GM23338 (cell line): Measurements from ENCODE around the gene TIMM50. TPM values are rescaled to one million over a fixed set of nuclear protein-coding genes. Genes with fewer than 3 reads are reported as not detected.

Experiments used
- ATAC-seq: fragments of 200-7000 bp; cut with Tn5 transposase; 3 replicates; pipeline ENCODE4 v1.9.1; 2020
- DNase-seq: peaks from one replicate; pipeline ENCODE4 v3.0.0-alpha.2; 2015; ENCODE audit warnings: low spot score
- H2AFZ ChIP-seq: fragments of 200-600 bp; sonication (generic); 2 replicates; pipeline ENCODE4 v1.8.0; 2016; ENCODE audit warnings: antibody characterized with exemption, mild to moderate bottlenecking, moderate library complexity
- H3F3A ChIP-seq: fragments of 200-600 bp; sonication (generic); replicated peaks from 2 replicates; pipeline ENCODE4 v1.8.0; 2017; ENCODE audit warnings: antibody characterized with exemption, mixed run types, low read depth
- H3K27ac ChIP-seq: fragments of 200-600 bp; sonication (generic); 2 replicates; pipeline ENCODE4 v1.6.1; 2016; ENCODE audit warnings: low read depth
- H3K27me3 ChIP-seq: fragments of 200-600 bp; sonication (generic); 2 replicates; pipeline ENCODE4 v1.8.0; 2016; ENCODE audit warnings: mild to moderate bottlenecking, mixed run types, moderate library complexity; ENCODE audit not compliant: insufficient read depth
- H3K36me3 ChIP-seq: fragments of 200-600 bp; sonication (generic); 2 replicates; pipeline ENCODE4 v1.8.0; 2016; ENCODE audit warnings: mild to moderate bottlenecking; ENCODE audit not compliant: insufficient read depth
- H3K4me1 ChIP-seq: fragments of 200-600 bp; sonication (generic); 2 replicates; pipeline ENCODE4 v1.8.0; 2016; ENCODE audit warnings: mild to moderate bottlenecking, moderate library complexity; ENCODE audit not compliant: insufficient read depth
- H3K4me2 ChIP-seq: fragments of 200-600 bp; sonication (generic); 2 replicates; pipeline ENCODE4 v1.7.1; 2017; ENCODE audit warnings: mixed run types
- H3K4me3 ChIP-seq: fragments of 200-600 bp; sonication (generic); 2 replicates; pipeline ENCODE4 v1.6.1; 2016; ENCODE audit warnings: mixed run types
- H3K79me2 ChIP-seq: fragments of 200-600 bp; sonication (generic); replicated peaks from 2 replicates; pipeline ENCODE4 v1.8.0; 2017; ENCODE audit warnings: mild to moderate bottlenecking; ENCODE audit not compliant: insufficient read depth
- H3K9me2 ChIP-seq: fragments of 200-600 bp; sonication (generic); 2 replicates; pipeline ENCODE4 v1.8.0; 2017; ENCODE audit not compliant: insufficient read depth
- H4K20me1 ChIP-seq: fragments of 200-600 bp; sonication (generic); replicated peaks from 2 replicates; pipeline ENCODE4 v1.8.0; 2017; ENCODE audit warnings: mild to moderate bottlenecking; ENCODE audit not compliant: insufficient read depth
- H3K27ac Mint-ChIP-seq: 2 replicates; pipeline ENCODE4 v1.8.0; 2020; ENCODE audit warnings: inconsistent platforms, mild to moderate bottlenecking, moderate library complexity, mixed read lengths
- H3K27me3 Mint-ChIP-seq: 3 replicates; pipeline ENCODE4 v1.8.0; 2022; ENCODE audit warnings: low read depth, mild to moderate bottlenecking, moderate library complexity, mixed read lengths, inconsistent platforms; ENCODE audit not compliant: insufficient read depth, poor library complexity
- H3K36me3 Mint-ChIP-seq: 3 replicates; pipeline ENCODE4 v1.8.0; 2021; ENCODE audit warnings: low read depth, mild to moderate bottlenecking, inconsistent platforms, moderate library complexity, mixed read lengths
- H3K4me1 Mint-ChIP-seq: 3 replicates; pipeline ENCODE4 v1.8.0; 2020; ENCODE audit warnings: mild to moderate bottlenecking, inconsistent platforms, mixed read lengths
- H3K4me3 Mint-ChIP-seq: 3 replicates; pipeline ENCODE4 v1.8.0; 2021; ENCODE audit warnings: moderate library complexity, mild to moderate bottlenecking, inconsistent platforms, mixed read lengths
- H3K9me3 Mint-ChIP-seq: 3 replicates; pipeline ENCODE4 v1.8.0; 2020; ENCODE audit warnings: moderate library complexity, mild to moderate bottlenecking, inconsistent platforms, mixed read lengths
- CREB1 ChIP-seq: fragments of 250-450 bp; sonication (Bioruptor Pico); IDR thresholded peaks from 2 replicates; pipeline ENCODE4 v1.5.0; 2020; ENCODE audit warnings: low read depth, mild to moderate bottlenecking, moderate library complexity
- JUNB ChIP-seq: IDR thresholded peaks from one replicate; pipeline ENCODE4 v1.6.1; 2016; ENCODE audit warnings: antibody characterized with exemption; ENCODE audit not compliant: unreplicated experiment
- POLR2AphosphoS5 ChIP-seq: IDR thresholded peaks from 2 replicates; pipeline ENCODE4 v1.6.1; 2016; ENCODE audit warnings: antibody characterized with exemption, low read depth
- STAT1 ChIP-seq: IDR thresholded peaks from one replicate; pipeline ENCODE4 v1.6.1; 2016; ENCODE audit warnings: antibody characterized with exemption; ENCODE audit not compliant: unreplicated experiment
- ZNF114 ChIP-seq: fragments of 250-450 bp; sonication (Bioruptor Pico); IDR thresholded peaks from 2 replicates; pipeline ENCODE4 v1.5.0; 2020; ENCODE audit warnings: mild to moderate bottlenecking, moderate library complexity
- polyA plus RNA-seq: library from polyadenylated mRNA; unstranded; fragments of >200 nt; fragmentation: Nextera tagmentation; extraction: Ambion mirVana; gene quantifications from 2 replicates; pipeline ENCODE4 v1.2.1, GENCODE V29; 2016
- total RNA-seq: library from RNA; depleted of rRNA; stranded (reverse); fragments of >200 nt; shearing (Covaris generic); gene quantifications from 2 replicates; pipeline ENCODE4 v1.2.3, GENCODE V29; 2014
- TF ChIP-seq, protein P1 (sequence below): IDR thresholded peaks from one replicate; pipeline ENCODE4 v1.6.1; 2018; ENCODE audit warnings: antibody characterized with exemption; ENCODE audit not compliant: unreplicated experiment
- TF ChIP-seq, protein P2 (sequence below): fragments of 250-450 bp; sonication (Bioruptor Pico); IDR thresholded peaks from 2 replicates; pipeline ENCODE4 v1.5.0; 2020; ENCODE audit warnings: mild to moderate bottlenecking, moderate library complexity
- TF ChIP-seq, protein P3 (sequence below): IDR thresholded peaks from 2 replicates; pipeline ENCODE4 v1.6.1; 2016; ENCODE audit warnings: antibody characterized with exemption

TIMM50 gene
- total and polyA plus RNA-seq, 2 experiments from 2014 or later = 119 to 139 TPM

DNA sequence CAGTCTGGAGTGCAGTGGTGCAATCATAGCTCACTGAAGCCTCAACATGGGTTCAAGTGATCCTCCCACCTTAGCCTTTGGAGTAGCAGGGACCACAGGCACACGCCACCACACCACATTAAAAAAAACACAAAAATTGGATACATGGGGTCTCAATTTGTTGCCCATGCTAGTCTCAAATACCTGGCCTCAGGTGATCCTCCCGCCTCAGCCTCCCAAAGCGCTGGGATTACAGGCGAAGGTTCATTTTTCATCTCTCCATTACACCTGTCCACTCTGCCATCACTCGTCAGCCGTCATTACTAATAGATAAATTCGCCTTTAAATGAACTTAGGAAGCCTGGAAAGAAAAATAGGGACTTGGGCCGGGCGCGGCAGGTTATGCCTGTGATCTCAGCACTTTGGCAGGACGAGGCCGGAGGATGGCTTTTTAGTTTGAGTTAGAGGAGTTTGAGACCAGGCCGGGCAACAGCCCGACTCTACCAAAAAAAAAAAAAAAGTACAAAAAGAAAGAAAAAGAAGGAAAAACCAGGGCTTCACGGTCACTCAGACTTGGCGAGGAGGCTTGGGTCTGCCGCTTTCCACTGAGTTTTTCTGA, 35.9 kb upstream of the TIMM50 start:
- Histone ChIP-seq H3K4me1 (peaks cover 4% of the 10 kb centered on the region; the same call in 1 of the 2 replicates), H3K79me2 (peaks cover 49% of the 10 kb centered on the region), H3K36me3 (no peaks in the 10 kb centered on the region; the same call in 1 of the 2 replicates), H3F3A (peaks cover 4% of the 10 kb centered on the region; the same call in 1 of the 2 replicates), H3K9me2 (no peaks in the 10 kb centered on the region), H4K20me1 (peaks cover 14% of the 10 kb centered on the region; the same call in 1 of the 2 replicates), H3K27me3 (no peaks in the 10 kb centered on the region), H3K4me2 (peak overlapping the region; percentile 79), H3K27ac (peak overlapping the region; percentile 94), H3K4me3 (peak overlapping the region; percentile 76), H2AFZ (no peak overlapping the region)
- H3K4me3 Mint-ChIP-seq = peak overlapping the region; percentile 94
- no peak for TF ChIP-seq POLR2AphosphoS5
- TF ChIP-seq CREB1 (CRISPR knock-in tag) = no peak
- no peak for TF ChIP-seq STAT1
- H3K9me3 Mint-ChIP-seq = peaks cover 4% of the 10 kb centered on the region; the same call in 1 of the 3 replicates
- H3K27me3 Mint-ChIP-seq = peaks cover 18% of the 10 kb centered on the region
- DNase-seq (peak; percentile 44), ATAC-seq (no peak)
- H3K27ac Mint-ChIP-seq = peak overlapping the region; percentile 96
- H3K4me1 Mint-ChIP-seq = peaks cover 15% of the 10 kb centered on the region
- peaks cover 27% of the 10 kb centered on the region for H3K36me3 Mint-ChIP-seq

DNA sequence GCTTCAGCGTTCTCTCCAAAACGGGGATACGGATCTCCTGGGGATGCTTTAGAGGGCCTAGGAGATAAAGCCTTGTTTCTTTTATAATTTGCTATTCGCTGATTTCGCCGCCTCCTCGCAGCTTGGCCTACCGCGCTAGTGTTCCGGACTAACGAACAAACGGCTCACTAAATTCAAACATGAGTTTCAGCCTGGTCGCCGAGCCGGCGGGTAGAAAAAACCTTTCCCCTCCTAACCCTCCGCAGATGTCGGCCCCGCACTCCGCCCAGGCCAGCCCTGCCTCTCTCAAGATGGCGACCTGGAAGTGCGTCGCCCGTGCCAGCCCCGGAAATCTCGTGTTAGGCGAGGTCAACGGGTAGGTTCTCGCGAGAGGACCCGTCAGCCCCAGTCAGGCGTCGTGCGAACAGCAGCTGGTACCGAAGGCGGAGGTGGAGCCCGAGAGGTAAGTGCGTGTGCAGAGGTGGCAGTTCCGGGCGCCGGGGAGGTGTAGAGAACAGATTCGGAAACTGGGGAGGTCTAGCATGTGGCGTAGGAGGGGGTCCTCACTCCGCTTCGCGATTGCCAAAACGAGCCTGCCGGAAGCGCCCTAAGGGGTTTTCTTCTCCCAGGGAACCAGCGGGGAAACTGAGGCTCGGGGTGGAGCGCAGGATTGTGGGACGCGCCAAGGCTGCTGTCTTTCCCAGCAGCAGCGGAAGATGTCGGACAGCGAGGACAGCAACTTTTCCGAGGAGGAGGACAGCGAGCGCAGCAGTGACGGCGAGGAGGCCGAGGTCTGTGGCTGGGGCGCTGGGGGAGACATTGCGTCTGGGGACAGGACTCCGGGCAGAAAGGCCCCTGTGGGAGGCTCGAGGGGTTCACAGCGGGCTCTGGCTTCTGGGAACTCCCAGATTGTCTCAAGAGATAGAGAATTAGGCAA, 35.2 kb upstream of the TIMM50 start, which contains the start of gene SUPT5H:
TSS of gene SUPT5H (plus strand) at position 387 of the 916 bp plus-strand sequence. CDS start at position 696, 309 bp downstream.
- Mint-ChIP-seq H3K4me3 (peak within 1 kb of the TSS; percentile 94), H3K4me1 (peaks cover 10% of the 10 kb centered on the region), H3K9me3 (peaks cover 4% of the 10 kb centered on the region; the same call in 1 of the 3 replicates), H3K27ac (peak within 1 kb of the TSS; percentile 96), H3K36me3 (peaks cover 27% of the 10 kb centered on the region), H3K27me3 (peaks cover 18% of the 10 kb centered on the region)
- Histone ChIP-seq H4K20me1 (peaks cover 14% of the 10 kb centered on the region), H3K79me2 (peaks cover 56% of the 10 kb centered on the region), H3K27me3 (no peaks in the 10 kb centered on the region), H3F3A (no peaks in the 10 kb centered on the region), H3K4me1 (peaks cover 4% of the 10 kb centered on the region; the same call in 1 of the 2 replicates), H3K4me3 (peak within 1 kb of the TSS; percentile 76), H2AFZ (peak within 1 kb of the TSS; percentile 88; the same call in 1 of the 2 replicates), H3K4me2 (peak within 1 kb of the TSS; percentile 86), H3K9me2 (no peaks in the 10 kb centered on the region), H3K27ac (peak within 1 kb of the TSS; percentile 94), H3K36me3 (no peaks in the 10 kb centered on the region; the same call in 1 of the 2 replicates)
- DNase-seq (peak; percentile 99), ATAC-seq (peak; percentile 96)
- TF ChIP-seq CREB1 (CRISPR knock-in tag) (peak; percentile 79), JUNB (no peak), ZNF114 (no peak)
- TF ChIP-seq, protein P1, sequence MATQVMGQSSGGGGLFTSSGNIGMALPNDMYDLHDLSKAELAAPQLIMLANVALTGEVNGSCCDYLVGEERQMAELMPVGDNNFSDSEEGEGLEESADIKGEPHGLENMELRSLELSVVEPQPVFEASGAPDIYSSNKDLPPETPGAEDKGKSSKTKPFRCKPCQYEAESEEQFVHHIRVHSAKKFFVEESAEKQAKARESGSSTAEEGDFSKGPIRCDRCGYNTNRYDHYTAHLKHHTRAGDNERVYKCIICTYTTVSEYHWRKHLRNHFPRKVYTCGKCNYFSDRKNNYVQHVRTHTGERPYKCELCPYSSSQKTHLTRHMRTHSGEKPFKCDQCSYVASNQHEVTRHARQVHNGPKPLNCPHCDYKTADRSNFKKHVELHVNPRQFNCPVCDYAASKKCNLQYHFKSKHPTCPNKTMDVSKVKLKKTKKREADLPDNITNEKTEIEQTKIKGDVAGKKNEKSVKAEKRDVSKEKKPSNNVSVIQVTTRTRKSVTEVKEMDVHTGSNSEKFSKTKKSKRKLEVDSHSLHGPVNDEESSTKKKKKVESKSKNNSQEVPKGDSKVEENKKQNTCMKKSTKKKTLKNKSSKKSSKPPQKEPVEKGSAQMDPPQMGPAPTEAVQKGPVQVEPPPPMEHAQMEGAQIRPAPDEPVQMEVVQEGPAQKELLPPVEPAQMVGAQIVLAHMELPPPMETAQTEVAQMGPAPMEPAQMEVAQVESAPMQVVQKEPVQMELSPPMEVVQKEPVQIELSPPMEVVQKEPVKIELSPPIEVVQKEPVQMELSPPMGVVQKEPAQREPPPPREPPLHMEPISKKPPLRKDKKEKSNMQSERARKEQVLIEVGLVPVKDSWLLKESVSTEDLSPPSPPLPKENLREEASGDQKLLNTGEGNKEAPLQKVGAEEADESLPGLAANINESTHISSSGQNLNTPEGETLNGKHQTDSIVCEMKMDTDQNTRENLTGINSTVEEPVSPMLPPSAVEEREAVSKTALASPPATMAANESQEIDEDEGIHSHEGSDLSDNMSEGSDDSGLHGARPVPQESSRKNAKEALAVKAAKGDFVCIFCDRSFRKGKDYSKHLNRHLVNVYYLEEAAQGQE = no peak
- TF ChIP-seq, protein P2, sequence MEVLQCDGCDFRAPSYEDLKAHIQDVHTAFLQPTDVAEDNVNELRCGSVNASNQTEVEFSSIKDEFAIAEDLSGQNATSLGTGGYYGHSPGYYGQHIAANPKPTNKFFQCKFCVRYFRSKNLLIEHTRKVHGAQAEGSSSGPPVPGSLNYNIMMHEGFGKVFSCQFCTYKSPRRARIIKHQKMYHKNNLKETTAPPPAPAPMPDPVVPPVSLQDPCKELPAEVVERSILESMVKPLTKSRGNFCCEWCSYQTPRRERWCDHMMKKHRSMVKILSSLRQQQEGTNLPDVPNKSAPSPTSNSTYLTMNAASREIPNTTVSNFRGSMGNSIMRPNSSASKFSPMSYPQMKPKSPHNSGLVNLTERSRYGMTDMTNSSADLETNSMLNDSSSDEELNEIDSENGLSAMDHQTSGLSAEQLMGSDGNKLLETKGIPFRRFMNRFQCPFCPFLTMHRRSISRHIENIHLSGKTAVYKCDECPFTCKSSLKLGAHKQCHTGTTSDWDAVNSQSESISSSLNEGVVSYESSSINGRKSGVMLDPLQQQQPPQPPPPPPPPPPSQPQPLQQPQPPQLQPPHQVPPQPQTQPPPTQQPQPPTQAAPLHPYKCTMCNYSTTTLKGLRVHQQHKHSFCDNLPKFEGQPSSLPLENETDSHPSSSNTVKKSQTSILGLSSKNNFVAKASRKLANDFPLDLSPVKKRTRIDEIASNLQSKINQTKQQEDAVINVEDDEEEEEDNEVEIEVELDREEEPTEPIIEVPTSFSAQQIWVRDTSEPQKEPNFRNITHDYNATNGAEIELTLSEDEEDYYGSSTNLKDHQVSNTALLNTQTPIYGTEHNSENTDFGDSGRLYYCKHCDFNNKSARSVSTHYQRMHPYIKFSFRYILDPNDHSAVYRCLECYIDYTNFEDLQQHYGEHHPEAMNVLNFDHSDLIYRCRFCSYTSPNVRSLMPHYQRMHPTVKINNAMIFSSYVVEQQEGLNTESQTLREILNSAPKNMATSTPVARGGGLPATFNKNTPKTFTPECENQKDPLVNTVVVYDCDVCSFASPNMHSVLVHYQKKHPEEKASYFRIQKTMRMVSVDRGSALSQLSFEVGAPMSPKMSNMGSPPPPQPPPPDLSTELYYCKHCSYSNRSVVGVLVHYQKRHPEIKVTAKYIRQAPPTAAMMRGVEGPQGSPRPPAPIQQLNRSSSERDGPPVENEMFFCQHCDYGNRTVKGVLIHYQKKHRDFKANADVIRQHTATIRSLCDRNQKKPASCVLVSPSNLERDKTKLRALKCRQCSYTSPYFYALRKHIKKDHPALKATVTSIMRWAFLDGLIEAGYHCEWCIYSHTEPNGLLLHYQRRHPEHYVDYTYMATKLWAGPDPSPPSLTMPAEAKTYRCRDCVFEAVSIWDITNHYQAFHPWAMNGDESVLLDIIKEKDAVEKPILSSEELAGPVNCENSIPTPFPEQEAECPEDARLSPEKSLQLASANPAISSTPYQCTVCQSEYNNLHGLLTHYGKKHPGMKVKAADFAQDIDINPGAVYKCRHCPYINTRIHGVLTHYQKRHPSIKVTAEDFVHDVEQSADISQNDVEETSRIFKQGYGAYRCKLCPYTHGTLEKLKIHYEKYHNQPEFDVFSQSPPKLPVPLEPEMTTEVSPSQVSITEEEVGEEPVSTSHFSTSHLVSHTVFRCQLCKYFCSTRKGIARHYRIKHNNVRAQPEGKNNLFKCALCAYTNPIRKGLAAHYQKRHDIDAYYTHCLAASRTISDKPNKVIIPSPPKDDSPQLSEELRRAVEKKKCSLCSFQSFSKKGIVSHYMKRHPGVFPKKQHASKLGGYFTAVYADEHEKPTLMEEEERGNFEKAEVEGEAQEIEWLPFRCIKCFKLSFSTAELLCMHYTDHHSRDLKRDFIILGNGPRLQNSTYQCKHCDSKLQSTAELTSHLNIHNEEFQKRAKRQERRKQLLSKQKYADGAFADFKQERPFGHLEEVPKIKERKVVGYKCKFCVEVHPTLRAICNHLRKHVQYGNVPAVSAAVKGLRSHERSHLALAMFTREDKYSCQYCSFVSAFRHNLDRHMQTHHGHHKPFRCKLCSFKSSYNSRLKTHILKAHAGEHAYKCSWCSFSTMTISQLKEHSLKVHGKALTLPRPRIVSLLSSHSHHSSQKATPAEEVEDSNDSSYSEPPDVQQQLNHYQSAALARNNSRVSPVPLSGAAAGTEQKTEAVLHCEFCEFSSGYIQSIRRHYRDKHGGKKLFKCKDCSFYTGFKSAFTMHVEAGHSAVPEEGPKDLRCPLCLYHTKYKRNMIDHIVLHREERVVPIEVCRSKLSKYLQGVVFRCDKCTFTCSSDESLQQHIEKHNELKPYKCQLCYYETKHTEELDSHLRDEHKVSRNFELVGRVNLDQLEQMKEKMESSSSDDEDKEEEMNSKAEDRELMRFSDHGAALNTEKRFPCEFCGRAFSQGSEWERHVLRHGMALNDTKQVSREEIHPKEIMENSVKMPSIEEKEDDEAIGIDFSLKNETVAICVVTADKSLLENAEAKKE (CRISPR knock-in tag) = no peak
- TF ChIP-seq, protein P3, sequence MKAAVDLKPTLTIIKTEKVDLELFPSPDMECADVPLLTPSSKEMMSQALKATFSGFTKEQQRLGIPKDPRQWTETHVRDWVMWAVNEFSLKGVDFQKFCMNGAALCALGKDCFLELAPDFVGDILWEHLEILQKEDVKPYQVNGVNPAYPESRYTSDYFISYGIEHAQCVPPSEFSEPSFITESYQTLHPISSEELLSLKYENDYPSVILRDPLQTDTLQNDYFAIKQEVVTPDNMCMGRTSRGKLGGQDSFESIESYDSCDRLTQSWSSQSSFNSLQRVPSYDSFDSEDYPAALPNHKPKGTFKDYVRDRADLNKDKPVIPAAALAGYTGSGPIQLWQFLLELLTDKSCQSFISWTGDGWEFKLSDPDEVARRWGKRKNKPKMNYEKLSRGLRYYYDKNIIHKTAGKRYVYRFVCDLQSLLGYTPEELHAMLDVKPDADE = peak; percentile 87; the same call in 1 of the 2 replicates
